Chondrocyte (in vitro differentiated cells): ENCODE data around the gene SAE1. TPM values are rescaled to one million over a fixed set of nuclear protein-coding genes. Genes with fewer than 3 reads are reported as not detected.

Source experiments
- DNase-seq: peaks from one replicate; pipeline ENCODE4 v3.0.0; 2021; ENCODE audit warnings: mixed read lengths, low spot score
- H3K27ac Mint-ChIP-seq: one replicate; pipeline ENCODE4 v1.8.0; 2021; ENCODE audit warnings: mild to moderate bottlenecking, moderate library complexity, mixed read lengths; ENCODE audit not compliant: unreplicated experiment
- H3K27me3 Mint-ChIP-seq: 2 replicates; pipeline ENCODE4 v1.8.0; 2021; ENCODE audit warnings: low read depth, mixed read lengths
- H3K36me3 Mint-ChIP-seq: 2 replicates; pipeline ENCODE4 v1.8.0; 2021; ENCODE audit warnings: low read depth, mixed read lengths
- H3K4me1 Mint-ChIP-seq: 2 replicates; pipeline ENCODE4 v1.8.0; 2021; ENCODE audit warnings: low read depth, mild to moderate bottlenecking, mixed read lengths
- H3K4me3 Mint-ChIP-seq: one replicate; pipeline ENCODE4 v1.8.0; 2021; ENCODE audit warnings: mild to moderate bottlenecking, moderate library complexity, mixed read lengths; ENCODE audit not compliant: unreplicated experiment
- H3K9me3 Mint-ChIP-seq: 2 replicates; pipeline ENCODE4 v1.8.0; 2021; ENCODE audit warnings: low read depth, mixed read lengths
- total RNA-seq: library from RNA; stranded (reverse); gene quantifications from 3 replicates; pipeline ENCODE4 v1.2.1, GENCODE V29; 2021
- TF ChIP-seq, protein P1 (sequence below): fragments of 200-600 bp; sonication (generic); IDR thresholded peaks from 2 replicates; pipeline ENCODE4 v1.5.0; 2021; ENCODE audit warnings: antibody characterized with exemption, mild to moderate bottlenecking, moderate library complexity

Gene SAE1
- total RNA-seq, 1 donor from 2014 or later: 91.2 TPM

- Mint-ChIP-seq H3K27ac (peak overlapping the region; percentile 87), H3K4me1 (peaks cover 6% of the 10 kb centered on the region), H3K9me3 (no peaks in the 10 kb centered on the region), H3K27me3 (no peaks in the 10 kb centered on the region), H3K36me3 (peaks cover 15% of the 10 kb centered on the region), H3K4me3 (no peak overlapping the region)
- no peak for DNase-seq
- TF ChIP-seq, protein P1, sequence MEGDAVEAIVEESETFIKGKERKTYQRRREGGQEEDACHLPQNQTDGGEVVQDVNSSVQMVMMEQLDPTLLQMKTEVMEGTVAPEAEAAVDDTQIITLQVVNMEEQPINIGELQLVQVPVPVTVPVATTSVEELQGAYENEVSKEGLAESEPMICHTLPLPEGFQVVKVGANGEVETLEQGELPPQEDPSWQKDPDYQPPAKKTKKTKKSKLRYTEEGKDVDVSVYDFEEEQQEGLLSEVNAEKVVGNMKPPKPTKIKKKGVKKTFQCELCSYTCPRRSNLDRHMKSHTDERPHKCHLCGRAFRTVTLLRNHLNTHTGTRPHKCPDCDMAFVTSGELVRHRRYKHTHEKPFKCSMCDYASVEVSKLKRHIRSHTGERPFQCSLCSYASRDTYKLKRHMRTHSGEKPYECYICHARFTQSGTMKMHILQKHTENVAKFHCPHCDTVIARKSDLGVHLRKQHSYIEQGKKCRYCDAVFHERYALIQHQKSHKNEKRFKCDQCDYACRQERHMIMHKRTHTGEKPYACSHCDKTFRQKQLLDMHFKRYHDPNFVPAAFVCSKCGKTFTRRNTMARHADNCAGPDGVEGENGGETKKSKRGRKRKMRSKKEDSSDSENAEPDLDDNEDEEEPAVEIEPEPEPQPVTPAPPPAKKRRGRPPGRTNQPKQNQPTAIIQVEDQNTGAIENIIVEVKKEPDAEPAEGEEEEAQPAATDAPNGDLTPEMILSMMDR: no peak
Measured at GRCh38 chr19:47210180-47210490, 79.5 kb downstream of the SAE1 start.

- no peak for DNase-seq
- Mint-ChIP-seq H3K27me3 (no peaks in the 10 kb centered on the region), H3K4me3 (no peak overlapping the region), H3K27ac (peak overlapping the region; percentile 87), H3K4me1 (peaks cover 6% of the 10 kb centered on the region), H3K9me3 (no peaks in the 10 kb centered on the region), H3K36me3 (peaks cover 14% of the 10 kb centered on the region)
- TF ChIP-seq, protein P1: peak; percentile 91
Measured at GRCh38 chr19:47210689-47211316, 80.2 kb downstream of the SAE1 start.

DNA sequence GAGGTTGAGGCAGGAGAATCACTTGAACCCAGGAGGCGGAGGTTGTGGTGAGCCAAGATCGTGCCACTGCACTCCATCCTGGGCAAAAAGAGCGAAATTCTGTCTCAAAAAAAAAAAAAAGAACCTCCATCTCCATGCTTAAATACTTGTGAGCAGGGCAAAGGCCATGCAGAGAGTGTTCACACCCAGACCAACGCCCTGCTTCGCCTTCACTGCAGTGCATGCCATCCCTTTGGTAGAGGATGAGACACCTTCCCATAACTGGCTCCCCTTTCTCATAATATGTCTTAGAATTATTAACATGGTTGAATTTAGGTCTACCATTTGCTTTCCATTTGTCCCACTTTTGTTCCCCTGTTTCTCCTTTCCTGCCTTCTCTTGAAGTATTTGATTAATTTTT, 84.9 kb downstream of the SAE1 start:
- Mint-ChIP-seq H3K36me3 (peaks cover 2% of the 10 kb centered on the region), H3K27ac (no peak overlapping the region), H3K4me3 (no peak overlapping the region), H3K4me1 (peaks cover 4% of the 10 kb centered on the region), H3K9me3 (no peaks in the 10 kb centered on the region), H3K27me3 (no peaks in the 10 kb centered on the region)
- TF ChIP-seq, protein P1: no peak
- no peak for DNase-seq

DNA sequence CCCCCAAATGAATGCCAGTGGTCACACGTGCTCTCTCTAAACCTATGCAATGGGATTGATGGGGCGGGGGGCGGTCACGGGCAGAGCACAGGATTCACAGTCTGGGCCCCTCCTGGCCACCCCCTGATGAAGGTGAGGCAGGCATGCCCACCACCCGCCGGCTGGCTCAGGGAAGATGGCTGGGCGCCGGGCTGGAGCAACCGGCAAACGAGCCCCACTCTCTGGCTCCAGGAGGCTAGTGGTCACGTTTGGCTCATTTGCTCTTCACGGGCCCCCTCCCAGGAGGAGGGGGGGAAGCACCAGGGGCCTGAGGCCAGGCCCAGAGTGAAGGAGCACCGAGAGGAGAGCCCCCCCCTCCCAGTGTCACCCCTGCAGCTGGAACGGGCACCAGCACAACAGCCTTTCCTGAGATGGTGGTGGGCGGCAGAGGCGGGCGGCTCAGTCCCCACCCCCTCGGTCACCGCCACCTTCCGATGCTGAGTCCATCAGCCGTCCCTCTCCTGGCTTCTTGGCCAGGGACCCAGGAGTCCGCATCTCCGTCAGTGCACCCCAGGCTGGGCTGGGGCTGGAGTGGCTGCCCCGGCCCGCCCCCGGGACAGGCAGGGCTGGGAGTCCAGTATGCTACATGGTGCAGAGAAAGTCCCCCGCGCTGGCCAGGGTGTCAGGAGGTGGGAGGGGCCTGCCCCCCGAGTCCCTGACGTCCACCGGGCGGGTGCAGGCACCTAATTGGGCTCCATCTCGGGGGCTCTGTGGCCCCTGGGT, 90.6 kb downstream of the SAE1 start:
- H3K36me3 Mint-ChIP-seq: peaks cover 10% of the 10 kb centered on the region
- H3K27me3 Mint-ChIP-seq: no peaks in the 10 kb centered on the region
- no peak overlapping the region for H3K4me3 Mint-ChIP-seq
- no peak for DNase-seq
- no peak overlapping the region for H3K27ac Mint-ChIP-seq
- no peaks in the 10 kb centered on the region for H3K9me3 Mint-ChIP-seq
- peaks cover 7% of the 10 kb centered on the region for H3K4me1 Mint-ChIP-seq
- TF ChIP-seq, protein P1: no peak

- TF ChIP-seq, protein P1: no peak
- Mint-ChIP-seq H3K9me3 (no peaks in the 10 kb centered on the region), H3K27me3 (no peaks in the 10 kb centered on the region), H3K4me3 (no peak overlapping the region), H3K27ac (no peak overlapping the region), H3K4me1 (peaks cover 10% of the 10 kb centered on the region), H3K36me3 (peaks cover 10% of the 10 kb centered on the region)
- DNase-seq: no peak
Measured at GRCh38 chr19:47221890-47222289, 91.3 kb downstream of the SAE1 start.
